OCI-LY7 (cell line): Measurements from ENCODE around the gene NRIP1. TPM values are rescaled to one million over a fixed set of nuclear protein-coding genes. Genes with fewer than 3 reads are reported as not detected.

Source experiments
- BruUV-seq: library from RNA; stranded (reverse); fragments of 400-500 nt; replicated peaks from 2 replicates; lab custom pipeline; 2021; lab: Mats Ljungman, UMichigan
- CTCF ChIA-PET: fragments of 300-600 bp; sonication (Branson Sonifier 250); formaldehyde crosslinking; loops from one replicate; lab custom pipeline; 2022; ENCODE audit warnings: antibody characterized with exemption; ENCODE audit not compliant: unreplicated experiment; lab: Charles Lee
- POLR2A ChIA-PET: fragments of 300-600 bp; sonication (Branson Sonifier 250); formaldehyde crosslinking; loops from one replicate; lab custom pipeline; 2022; ENCODE audit warnings: antibody characterized with exemption; lab: Charles Lee
- DNase-seq: peaks from one replicate; pipeline ENCODE4 v3.0.0-alpha.2; 2015; ENCODE audit warnings: low spot score
- H2AFZ ChIP-seq: fragments of 200-600 bp; sonication (generic), shearing (Covaris generic); 2 replicates; pipeline ENCODE4 v1.6.1; 2014; ENCODE audit warnings: mild to moderate bottlenecking, antibody characterized with exemption, low read length, moderate library complexity
- H3K27ac ChIP-seq: fragments of 200-600 bp; sonication (generic); 2 replicates; pipeline ENCODE4 v1.5.1; 2014; ENCODE audit warnings: mixed run types, low read depth, mild to moderate bottlenecking, moderate library complexity, low read length, inconsistent platforms; ENCODE audit not compliant: poor library complexity, severe bottlenecking
- H3K36me3 ChIP-seq: fragments of 200-600 bp; sonication (generic); 2 replicates; pipeline ENCODE4 v1.6.1; 2014; ENCODE audit warnings: mild to moderate bottlenecking, antibody characterized with exemption, low read length, moderate library complexity, mixed read lengths; ENCODE audit not compliant: insufficient read depth
- H3K4me1 ChIP-seq: fragments of 200-600 bp; sonication (generic); 2 replicates; pipeline ENCODE4 v1.5.1; 2014; ENCODE audit warnings: mild to moderate bottlenecking, low read length; ENCODE audit not compliant: insufficient read depth, poor library complexity, severe bottlenecking
- H3K4me2 ChIP-seq: fragments of 200-600 bp; sonication (generic); 2 replicates; pipeline ENCODE4 v1.6.1; 2014; ENCODE audit warnings: mild to moderate bottlenecking, low read length
- H3K4me3 ChIP-seq: fragments of 200-600 bp; sonication (generic); 2 replicates; pipeline ENCODE4 v1.5.1; 2014; ENCODE audit warnings: mild to moderate bottlenecking, low read depth, low read length; ENCODE audit not compliant: poor library complexity, severe bottlenecking
- H3K79me2 ChIP-seq: fragments of 200-600 bp; sonication (generic); 2 replicates; pipeline ENCODE4 v1.6.1; 2016; ENCODE audit warnings: low read depth, mild to moderate bottlenecking, low read length, moderate library complexity, mixed read lengths; ENCODE audit not compliant: insufficient read depth
- H3K9me2 ChIP-seq: fragments of 200-600 bp; sonication (generic); 2 replicates; pipeline ENCODE4 v1.6.1; 2016; ENCODE audit warnings: mild to moderate bottlenecking, low read length, mixed read lengths; ENCODE audit not compliant: insufficient read depth
- H3K9me3 ChIP-seq: fragments of 200-600 bp; sonication (generic); 2 replicates; pipeline ENCODE4 v1.6.1; 2014; ENCODE audit warnings: mild to moderate bottlenecking, mixed run types, low read length, mixed read lengths
- H4K20me1 ChIP-seq: fragments of 200-600 bp; sonication (generic); 2 replicates; pipeline ENCODE4 v1.6.1; 2014; ENCODE audit warnings: mild to moderate bottlenecking, antibody characterized with exemption, low read length, moderate library complexity, mixed read lengths; ENCODE audit not compliant: insufficient read depth
- EZH2phosphoT487 ChIP-seq: fragments of 200-600 bp; sonication (generic); IDR thresholded peaks from 2 replicates; pipeline ENCODE4 v1.6.1; 2018; ENCODE audit warnings: low read depth, borderline replicate concordance, mild to moderate bottlenecking, mixed run types, antibody characterized with exemption, low read length, moderate library complexity, mixed read lengths
- intact Hi-C: fragments of 100-400 bp; cut with micrococcal nuclease; formaldehyde crosslinking; loops from one replicate; pipeline ENCODE4 v1.10.0; 2022; ENCODE audit not compliant: unreplicated experiment
- total RNA-seq, 2 experiments: library from RNA; depleted of rRNA in 1 of 2; stranded (reverse); fragments of >200 nt in 1 of 2; shearing (Covaris generic) in 1 of 2; gene quantifications; 2 replicates each; pipeline ENCODE4 v1.2.3, GENCODE V29; 2014 to 2022
- TF ChIP-seq, protein P1 (sequence below): fragments of 200-600 bp; sonication (generic); conservative IDR thresholded peaks from 2 replicates; pipeline ENCODE4 v1.5.1; 2014; ENCODE audit warnings: mild to moderate bottlenecking, antibody characterized with exemption, low read length, moderate library complexity, mixed read lengths

The NRIP1 gene
- total RNA-seq, 2 experiments from 2014 or later: not detected

DNA sequence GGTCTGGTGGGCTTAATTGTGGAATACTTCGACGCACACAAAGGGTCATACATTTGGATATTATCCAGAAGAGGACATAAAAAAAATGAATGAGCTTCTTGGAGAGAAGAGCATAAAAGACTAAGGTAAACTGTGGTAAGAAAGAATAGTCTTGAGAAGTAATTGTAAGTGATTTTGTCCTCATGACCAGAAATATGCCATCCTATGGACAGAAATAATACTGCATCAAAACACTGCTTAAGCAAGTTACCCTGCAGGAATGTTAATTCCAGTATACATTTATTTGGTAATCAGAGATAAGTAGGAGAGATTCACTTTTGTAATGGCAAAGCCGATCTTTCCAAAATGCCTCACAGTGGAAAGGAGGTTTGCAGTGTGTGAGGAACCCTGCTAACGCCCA, 111.9 kb downstream of the NRIP1 start:
- Histone ChIP-seq H3K9me3 (no peaks in the 10 kb centered on the region), H2AFZ (no peak overlapping the region), H3K9me2 (no peaks in the 10 kb centered on the region), H3K27ac (no peak overlapping the region), H3K4me1 (no peaks in the 10 kb centered on the region), H3K36me3 (no peaks in the 10 kb centered on the region), H3K4me3 (no peak overlapping the region), H3K4me2 (no peak overlapping the region), H4K20me1 (no peaks in the 10 kb centered on the region), H3K79me2 (no peaks in the 10 kb centered on the region)
- no peak for DNase-seq
- no peak for TF ChIP-seq EZH2phosphoT487
- TF ChIP-seq, protein P1, sequence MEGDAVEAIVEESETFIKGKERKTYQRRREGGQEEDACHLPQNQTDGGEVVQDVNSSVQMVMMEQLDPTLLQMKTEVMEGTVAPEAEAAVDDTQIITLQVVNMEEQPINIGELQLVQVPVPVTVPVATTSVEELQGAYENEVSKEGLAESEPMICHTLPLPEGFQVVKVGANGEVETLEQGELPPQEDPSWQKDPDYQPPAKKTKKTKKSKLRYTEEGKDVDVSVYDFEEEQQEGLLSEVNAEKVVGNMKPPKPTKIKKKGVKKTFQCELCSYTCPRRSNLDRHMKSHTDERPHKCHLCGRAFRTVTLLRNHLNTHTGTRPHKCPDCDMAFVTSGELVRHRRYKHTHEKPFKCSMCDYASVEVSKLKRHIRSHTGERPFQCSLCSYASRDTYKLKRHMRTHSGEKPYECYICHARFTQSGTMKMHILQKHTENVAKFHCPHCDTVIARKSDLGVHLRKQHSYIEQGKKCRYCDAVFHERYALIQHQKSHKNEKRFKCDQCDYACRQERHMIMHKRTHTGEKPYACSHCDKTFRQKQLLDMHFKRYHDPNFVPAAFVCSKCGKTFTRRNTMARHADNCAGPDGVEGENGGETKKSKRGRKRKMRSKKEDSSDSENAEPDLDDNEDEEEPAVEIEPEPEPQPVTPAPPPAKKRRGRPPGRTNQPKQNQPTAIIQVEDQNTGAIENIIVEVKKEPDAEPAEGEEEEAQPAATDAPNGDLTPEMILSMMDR: no peak
- POLR2A ChIA-PET: interaction anchor here (1.1 kb wide), 1 partner anchor 216 kb away, joined by 3 read pairs; no protein-coding TSS in a partner anchor
- BruUV-seq: no TSS peak
- CTCF ChIA-PET: no interaction called here
- intact Hi-C loops: no loop called here

DNA sequence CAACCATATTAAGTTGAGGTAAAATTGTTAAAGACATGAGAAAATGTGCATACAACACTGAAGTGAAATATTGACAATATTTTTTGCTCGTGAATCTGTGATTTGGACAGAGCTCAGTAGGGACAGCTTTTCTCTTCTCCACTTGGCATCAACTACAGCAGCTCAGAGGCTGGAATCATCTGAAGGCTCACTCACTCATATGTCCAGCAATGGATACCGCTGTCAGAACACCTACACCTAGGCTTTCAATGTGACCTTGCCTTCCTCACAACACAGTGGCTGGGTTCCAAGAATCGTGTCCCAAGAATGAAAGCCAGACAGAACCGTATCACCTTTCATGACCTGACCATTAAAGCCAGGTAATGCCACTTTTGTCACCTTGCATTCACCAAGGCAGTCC, 115.2 kb downstream of the NRIP1 start:
- H3K9me2 ChIP-seq: no peaks in the 10 kb centered on the region
- H3K27ac ChIP-seq: no peak overlapping the region
- no peak overlapping the region for H3K4me2 ChIP-seq
- intact Hi-C loops: no loop called here
- no peaks in the 10 kb centered on the region for H3K36me3 ChIP-seq
- ChIA-PET CTCF (no interaction called here), POLR2A (no interaction called here)
- no peak overlapping the region for H3K4me3 ChIP-seq
- H3K4me1 ChIP-seq: no peaks in the 10 kb centered on the region
- TF ChIP-seq, protein P1: no peak
- TF ChIP-seq EZH2phosphoT487: no peak
- no peaks in the 10 kb centered on the region for H4K20me1 ChIP-seq
- no peak overlapping the region for H2AFZ ChIP-seq
- no peaks in the 10 kb centered on the region for H3K79me2 ChIP-seq
- no peak for DNase-seq
- BruUV-seq: no TSS peak
- H3K9me3 ChIP-seq: no peaks in the 10 kb centered on the region

DNA sequence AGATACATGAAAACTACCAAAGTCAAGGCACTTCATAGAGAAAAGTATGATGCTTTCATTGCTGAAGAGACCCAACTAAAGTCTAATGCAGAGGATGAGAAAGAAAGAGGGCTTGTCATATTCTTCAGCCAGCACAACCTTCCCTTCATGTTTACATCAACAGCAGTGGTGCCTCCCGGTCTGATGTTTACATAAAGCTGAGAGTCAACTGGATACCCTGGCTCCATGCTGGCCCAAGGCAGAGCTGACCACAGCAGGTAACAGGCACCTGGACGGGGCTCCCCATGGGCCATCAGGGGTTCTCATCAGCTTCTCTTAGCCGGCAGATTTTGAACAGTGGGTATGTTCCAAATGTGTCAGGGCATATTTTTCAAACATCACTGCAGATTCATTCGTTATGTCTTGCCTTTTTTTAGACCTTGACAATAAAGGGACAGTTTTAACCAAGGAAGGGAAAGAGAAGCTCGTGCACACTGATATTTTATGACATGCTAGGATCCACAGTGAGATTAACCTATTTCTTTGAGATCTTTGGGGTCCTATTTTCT, 117.1 kb downstream of the NRIP1 start:
- Histone ChIP-seq H4K20me1 (no peaks in the 10 kb centered on the region), H2AFZ (no peak overlapping the region), H3K4me2 (no peak overlapping the region), H3K79me2 (no peaks in the 10 kb centered on the region), H3K9me3 (no peaks in the 10 kb centered on the region), H3K36me3 (no peaks in the 10 kb centered on the region), H3K4me3 (no peak overlapping the region), H3K9me2 (no peaks in the 10 kb centered on the region), H3K27ac (no peak overlapping the region), H3K4me1 (no peaks in the 10 kb centered on the region)
- CTCF ChIA-PET: no interaction called here
- no peak for DNase-seq
- POLR2A ChIA-PET: interaction anchor here (0.7 kb wide), 1 partner anchor 1007 kb away, joined by 3 read pairs; no protein-coding TSS in a partner anchor
- intact Hi-C loops: no loop called here
- no peak for TF ChIP-seq EZH2phosphoT487
- TF ChIP-seq, protein P1: no peak
- BruUV-seq: no TSS peak
